Measurements from ENCODE around the gene TGIF1.
A peak's percentile ranks its signal among the peaks of the same experiment; 100 is the strongest.
"Not testable (repeated sequence)": the region's sequence is repeated elsewhere in the genome, so short reads cannot be mapped to it uniquely, and the experiment has no call there.

The TGIF1 gene

DNA sequence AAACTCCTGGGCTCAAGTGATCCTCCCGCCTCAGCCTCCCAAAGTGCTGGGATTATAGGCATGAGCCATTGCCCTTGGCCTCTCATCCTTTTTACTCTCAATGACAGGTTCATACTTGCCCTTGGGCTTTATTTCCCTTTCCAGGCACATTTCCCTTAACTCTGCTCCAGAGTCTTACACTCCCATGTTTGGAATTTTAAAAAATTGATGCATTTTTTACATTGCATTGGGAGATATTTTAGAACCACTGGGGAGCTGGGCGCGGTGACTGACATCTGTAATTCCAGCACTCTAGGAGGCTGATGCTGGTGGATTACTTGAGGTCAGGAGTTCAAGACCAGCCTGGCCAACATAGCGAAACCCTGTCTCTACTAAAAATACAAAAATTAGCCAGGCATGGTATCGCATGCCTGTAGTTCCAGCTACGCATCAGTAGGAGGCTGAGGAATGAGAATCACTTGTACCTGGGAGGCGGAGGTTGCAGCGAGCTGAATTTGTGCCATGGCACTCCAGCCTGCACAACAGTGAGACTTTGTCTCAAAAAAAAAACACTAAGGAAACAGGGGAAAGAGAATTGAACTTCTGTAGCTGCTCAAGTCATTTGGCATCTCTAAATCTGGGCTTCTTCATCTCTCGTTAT is 18.2 kb downstream of the TGIF1 start:
- H2BK12ac ChIP-seq (ENCODE audit: low read length in 2 of 2): no peak overlapping the region
- H4K91ac ChIP-seq (ENCODE audit: low read length): no peak overlapping the region
- no peak overlapping the region for H3K14ac ChIP-seq (ENCODE audit: low read length in 2 of 2)
- DNase-seq: no peak
- H3K36me3 ChIP-seq (ENCODE audit: control insufficient read depth in 1 of 2, insufficient read depth in 2 of 2, low read depth in 1 of 2, low read length in 2 of 2): peaks cover 4 to 23% of the 10 kb centered on the region in 2 experiments
- no peak overlapping the region for H2BK5ac ChIP-seq (ENCODE audit: low read depth, low read length, poor library complexity, severe bottlenecking)
- H3K4ac ChIP-seq (ENCODE audit: low read depth in 1 of 2, low read length in 2 of 2): no peak overlapping the region
- no peaks in the 10 kb centered on the region for H3K79me1 ChIP-seq (replicated peaks; ENCODE audit: low read length, poor library complexity, severe bottlenecking)
- no peak overlapping the region for H2AFZ ChIP-seq (ENCODE audit: low read depth, low read length)
- no peak overlapping the region for H2AK5ac ChIP-seq (ENCODE audit: low read length, severe bottlenecking)
- H3K23ac ChIP-seq (ENCODE audit: low read length in 2 of 2): no peak overlapping the region
- no peak overlapping the region for H3K18ac ChIP-seq (ENCODE audit: low read depth in 1 of 2, low read length in 2 of 2)
- H3K27me3 ChIP-seq (ENCODE audit: control insufficient read depth in 1 of 2, insufficient read depth in 1 of 2, low read length in 2 of 2): no peaks in the 10 kb centered on the region
- no peak overlapping the region for H3K9ac ChIP-seq (ENCODE audit: low read length)
- H3K27ac ChIP-seq (ENCODE audit: low read length, poor library complexity, severe bottlenecking): no peak overlapping the region
- H2BK120ac ChIP-seq (ENCODE audit: low read depth, low read length): no peak overlapping the region
- 98% methylated on average over 7 of the region's 9 CpGs for WGBS
- H3K4me3 ChIP-seq (ENCODE audit: insufficient read depth in 1 of 2, low read depth in 1 of 2, low read length in 2 of 2): no peak overlapping the region
- no peak overlapping the region for H4K8ac ChIP-seq (ENCODE audit: low read length)
- peaks cover 2% of the 10 kb centered on the region for H3K4me1 ChIP-seq (ENCODE audit: control insufficient read depth, insufficient read depth, low read depth, low read length)
- H3K9me3 ChIP-seq (ENCODE audit: control insufficient read depth, low read length): no peaks in the 10 kb centered on the region
- no peak overlapping the region for H2BK15ac ChIP-seq (ENCODE audit: low read depth, poor library complexity, severe bottlenecking)
- H3K4me2 ChIP-seq (ENCODE audit: low read length, poor library complexity, severe bottlenecking): no peak overlapping the region

DNA sequence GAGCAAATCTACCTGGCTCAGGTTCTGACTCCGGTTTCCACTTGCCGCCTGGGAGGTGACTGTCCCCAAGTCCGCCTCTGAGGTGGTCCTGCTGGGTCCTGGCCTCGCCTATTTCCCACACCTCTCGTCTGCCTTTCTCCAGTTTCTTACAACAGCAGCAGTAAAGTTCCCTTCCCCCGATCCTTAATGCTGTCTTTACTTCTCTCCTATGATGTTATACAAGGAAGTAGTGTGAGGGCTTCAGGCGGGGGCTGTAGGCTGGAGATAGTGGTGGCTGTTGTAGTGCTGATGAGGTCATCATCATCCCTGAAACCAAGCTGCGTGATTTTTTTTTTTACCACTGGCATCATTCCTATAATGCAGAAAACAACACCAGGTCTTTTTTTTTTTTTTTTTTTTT is 18.9 kb downstream of the TGIF1 start:
- WGBS: 62% methylated on average over 4 of the region's 8 CpGs
- no peak overlapping the region for H3K4me2 ChIP-seq (ENCODE audit: low read length, poor library complexity, severe bottlenecking)

DNA sequence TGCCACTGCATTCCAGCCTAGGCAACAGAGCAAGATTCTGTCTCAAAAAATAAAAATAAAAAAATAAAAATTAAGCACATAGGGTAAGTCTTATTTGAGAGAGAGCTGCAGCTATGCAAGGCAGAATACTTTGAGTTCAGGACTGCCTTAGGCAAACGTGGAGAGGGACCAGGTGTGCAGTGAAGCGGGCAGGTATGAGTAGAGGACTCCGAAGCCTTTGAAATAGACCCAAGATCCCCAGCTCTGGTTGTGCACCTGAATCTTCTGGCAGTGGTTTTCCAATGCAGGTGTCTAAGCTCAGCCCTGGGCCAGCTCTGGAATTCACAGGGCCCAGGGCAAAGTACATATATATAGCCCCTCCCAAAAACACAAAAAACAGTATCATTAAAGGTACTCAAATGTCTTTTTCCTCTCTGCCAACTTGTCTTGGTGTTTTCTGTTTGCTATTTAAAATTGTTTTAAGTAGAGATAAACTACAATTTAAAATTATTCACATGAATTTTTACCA is 21.2 kb downstream of the TGIF1 start:
- Histone ChIP-seq H2BK12ac (ENCODE audit: low read length in 2 of 2) (no peak overlapping the region), H3K36me3 (ENCODE audit: control insufficient read depth in 1 of 2, insufficient read depth in 2 of 2, low read depth in 1 of 2, low read length in 2 of 2) (peaks cover 0 to 38% of the 10 kb centered on the region in 2 experiments), H3K9me3 (ENCODE audit: control insufficient read depth, low read length) (peaks cover 13% of the 10 kb centered on the region), H3K4me3 (ENCODE audit: insufficient read depth in 1 of 2, low read depth in 1 of 2, low read length in 2 of 2) (no peak overlapping the region), H3K14ac (ENCODE audit: low read length in 2 of 2) (no peak overlapping the region), H2BK5ac (ENCODE audit: low read depth, low read length, poor library complexity, severe bottlenecking) (no peak overlapping the region), H3K79me1 (replicated peaks; ENCODE audit: low read length, poor library complexity, severe bottlenecking) (no peaks in the 10 kb centered on the region), H3K4ac (ENCODE audit: low read depth in 1 of 2, low read length in 2 of 2) (no peak overlapping the region), H2BK120ac (ENCODE audit: low read depth, low read length) (no peak overlapping the region), H2AK5ac (ENCODE audit: low read length, severe bottlenecking) (no peak overlapping the region), H3K4me1 (ENCODE audit: control insufficient read depth, insufficient read depth, low read depth, low read length) (peaks cover 2% of the 10 kb centered on the region), H3K9ac (ENCODE audit: low read length) (no peak overlapping the region), H4K91ac (ENCODE audit: low read length) (no peak overlapping the region), H2AFZ (ENCODE audit: low read depth, low read length) (no peak overlapping the region), H2BK15ac (ENCODE audit: low read depth, poor library complexity, severe bottlenecking) (no peak overlapping the region), H3K18ac (ENCODE audit: low read depth in 1 of 2, low read length in 2 of 2) (no peak overlapping the region), H3K27ac (ENCODE audit: low read length, poor library complexity, severe bottlenecking) (no peak overlapping the region), H3K4me2 (ENCODE audit: low read length, poor library complexity, severe bottlenecking) (no peak overlapping the region), H4K8ac (ENCODE audit: low read length) (no peak overlapping the region), H3K27me3 (ENCODE audit: control insufficient read depth in 1 of 2, insufficient read depth in 1 of 2, low read length in 2 of 2) (no peaks in the 10 kb centered on the region), H3K23ac (ENCODE audit: low read length in 2 of 2) (no peak overlapping the region)
- no peak for DNase-seq
- WGBS: 92% methylated on average over 3 of the region's 3 CpGs

More for the DNA sequence above, 18.9 kb downstream of the TGIF1 start:
- Histone ChIP-seq H3K4ac (ENCODE audit: low read depth in 1 of 2, low read length in 2 of 2) (no peak overlapping the region), H3K9ac (ENCODE audit: low read length) (no peak overlapping the region), H2BK120ac (ENCODE audit: low read depth, low read length) (no peak overlapping the region), H3K23ac (ENCODE audit: low read length in 2 of 2) (no peak overlapping the region), H4K91ac (ENCODE audit: low read length) (no peak overlapping the region), H3K27me3 (ENCODE audit: control insufficient read depth in 1 of 2, insufficient read depth in 1 of 2, low read length in 2 of 2) (no peaks in the 10 kb centered on the region), H2AK5ac (ENCODE audit: low read length, severe bottlenecking) (no peak overlapping the region), H2BK15ac (ENCODE audit: low read depth, poor library complexity, severe bottlenecking) (no peak overlapping the region), H3K18ac (ENCODE audit: low read depth in 1 of 2, low read length in 2 of 2) (no peak overlapping the region), H3K79me1 (replicated peaks; ENCODE audit: low read length, poor library complexity, severe bottlenecking) (no peaks in the 10 kb centered on the region), H2BK12ac (ENCODE audit: low read length in 2 of 2) (no peak overlapping the region), H3K4me1 (ENCODE audit: control insufficient read depth, insufficient read depth, low read depth, low read length) (peaks cover 2% of the 10 kb centered on the region), H3K9me3 (ENCODE audit: control insufficient read depth, low read length) (peaks cover under 1% of the 10 kb centered on the region), H4K8ac (ENCODE audit: low read length) (peak overlapping the region; percentile 56), H2BK5ac (ENCODE audit: low read depth, low read length, poor library complexity, severe bottlenecking) (no peak overlapping the region), H3K36me3 (ENCODE audit: control insufficient read depth in 1 of 2, insufficient read depth in 2 of 2, low read depth in 1 of 2, low read length in 2 of 2) (peaks cover 4 to 26% of the 10 kb centered on the region in 2 experiments), H3K4me3 (ENCODE audit: insufficient read depth in 1 of 2, low read depth in 1 of 2, low read length in 2 of 2) (no peak overlapping the region), H3K14ac (ENCODE audit: low read length in 2 of 2) (no peak overlapping the region), H3K27ac (ENCODE audit: low read length, poor library complexity, severe bottlenecking) (no peak overlapping the region), H2AFZ (ENCODE audit: low read depth, low read length) (no peak overlapping the region)
- peak; percentile 19 for DNase-seq

DNA sequence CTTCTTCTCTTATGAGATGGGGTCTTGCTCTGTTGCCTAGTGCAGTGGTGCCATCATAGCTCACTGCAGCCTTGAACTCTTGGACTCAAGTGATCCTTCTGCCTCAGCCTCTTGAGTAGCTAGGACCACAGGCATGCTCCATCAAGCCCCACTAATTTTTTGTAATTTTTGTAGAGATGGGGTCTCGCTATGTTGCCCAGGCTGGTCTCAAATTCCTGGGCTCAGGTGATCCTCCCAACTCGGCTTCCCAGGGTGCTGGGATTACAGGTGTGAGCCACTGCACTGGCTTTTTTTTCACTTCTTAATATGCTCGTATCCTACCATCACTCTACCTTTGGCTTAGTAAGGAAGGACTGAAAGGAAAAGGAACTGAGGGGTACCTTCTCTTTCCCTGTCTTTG is 22.1 kb downstream of the TGIF1 start:
- not testable (repeated sequence) for H3K4ac ChIP-seq (ENCODE audit: low read depth in 1 of 2, low read length in 2 of 2); H4K8ac ChIP-seq (ENCODE audit: low read length); H3K79me1 ChIP-seq (replicated peaks; ENCODE audit: low read length, poor library complexity, severe bottlenecking); H3K9ac ChIP-seq (ENCODE audit: low read length); H2AFZ ChIP-seq (ENCODE audit: low read depth, low read length); H4K91ac ChIP-seq (ENCODE audit: low read length); H2BK120ac ChIP-seq (ENCODE audit: low read depth, low read length); H3K14ac ChIP-seq (ENCODE audit: low read length in 2 of 2); DNase-seq; H3K27ac ChIP-seq (ENCODE audit: low read length, poor library complexity, severe bottlenecking); H2AK5ac ChIP-seq (ENCODE audit: low read length, severe bottlenecking); H3K18ac ChIP-seq (ENCODE audit: low read depth in 1 of 2, low read length in 2 of 2); H2BK5ac ChIP-seq (ENCODE audit: low read depth, low read length, poor library complexity, severe bottlenecking); H3K27me3 ChIP-seq (ENCODE audit: control insufficient read depth in 1 of 2, insufficient read depth in 1 of 2, low read length in 2 of 2); H3K4me3 ChIP-seq (ENCODE audit: insufficient read depth in 1 of 2, low read depth in 1 of 2, low read length in 2 of 2); H3K4me1 ChIP-seq (ENCODE audit: control insufficient read depth, insufficient read depth, low read depth, low read length); H3K23ac ChIP-seq (ENCODE audit: low read length in 2 of 2); H3K4me2 ChIP-seq (ENCODE audit: low read length, poor library complexity, severe bottlenecking); H2BK12ac ChIP-seq (ENCODE audit: low read length in 2 of 2); H2BK15ac ChIP-seq (ENCODE audit: low read depth, poor library complexity, severe bottlenecking)
- Histone ChIP-seq H3K36me3 (ENCODE audit: control insufficient read depth in 1 of 2, insufficient read depth in 2 of 2, low read depth in 1 of 2, low read length in 2 of 2) (peaks cover 0 to 37% of the 10 kb centered on the region in 2 experiments), H3K9me3 (ENCODE audit: control insufficient read depth, low read length) (peaks cover 13% of the 10 kb centered on the region)
- WGBS: 92% methylated on average over 1 of the region's 3 CpGs
